ENCODE data around the gene TGFBR3L.
"Not testable (repeated sequence)": the region's sequence is repeated elsewhere in the genome, so short reads cannot be mapped to it uniquely, and the experiment has no call there.

TGFBR3L gene

DNA sequence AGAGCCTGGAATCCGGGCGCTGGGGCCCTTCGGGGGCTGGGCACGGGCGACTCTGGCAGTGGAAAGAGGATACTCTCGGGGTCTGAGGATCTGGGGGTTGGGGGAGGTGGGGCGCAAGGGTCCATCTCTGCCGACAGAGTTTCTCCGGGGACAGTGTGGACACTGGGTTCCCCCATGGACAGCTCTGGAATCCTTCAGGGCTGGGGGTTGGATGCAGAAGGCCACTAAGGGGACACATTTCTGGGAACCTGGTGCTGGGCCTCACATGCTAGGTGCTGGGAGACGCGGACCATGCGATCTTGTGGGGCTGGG is 2.3 kb downstream of the TGFBR3L start:
- Histone ChIP-seq H3K9ac (ENCODE audit: insufficient read length, low read depth) (peak overlapping the region; percentile 85), H3K4me1 (ENCODE audit: insufficient read depth, insufficient read length) (peaks cover 14% of the 10 kb centered on the region), H3K36me3 (ENCODE audit: insufficient read depth, insufficient read length, low read length) (peaks cover 16% of the 10 kb centered on the region), H3K9me3 (ENCODE audit: insufficient read depth, low read length) (peaks cover 4% of the 10 kb centered on the region; the same call in 1 of the 2 replicates), H3K4me3 (ENCODE audit: insufficient read length, low read depth) (peak overlapping the region; percentile 50), H3K27me3 (ENCODE audit: insufficient read depth, insufficient read length) (peaks cover 36% of the 10 kb centered on the region)
- no peak for DNase-seq (ENCODE audit: low read depth, low spot score)
- TF ChIP-seq ZNF274 (IDR thresholded peaks at IDR 0.05; ENCODE audit: low read depth, low read length): no peak

DNA sequence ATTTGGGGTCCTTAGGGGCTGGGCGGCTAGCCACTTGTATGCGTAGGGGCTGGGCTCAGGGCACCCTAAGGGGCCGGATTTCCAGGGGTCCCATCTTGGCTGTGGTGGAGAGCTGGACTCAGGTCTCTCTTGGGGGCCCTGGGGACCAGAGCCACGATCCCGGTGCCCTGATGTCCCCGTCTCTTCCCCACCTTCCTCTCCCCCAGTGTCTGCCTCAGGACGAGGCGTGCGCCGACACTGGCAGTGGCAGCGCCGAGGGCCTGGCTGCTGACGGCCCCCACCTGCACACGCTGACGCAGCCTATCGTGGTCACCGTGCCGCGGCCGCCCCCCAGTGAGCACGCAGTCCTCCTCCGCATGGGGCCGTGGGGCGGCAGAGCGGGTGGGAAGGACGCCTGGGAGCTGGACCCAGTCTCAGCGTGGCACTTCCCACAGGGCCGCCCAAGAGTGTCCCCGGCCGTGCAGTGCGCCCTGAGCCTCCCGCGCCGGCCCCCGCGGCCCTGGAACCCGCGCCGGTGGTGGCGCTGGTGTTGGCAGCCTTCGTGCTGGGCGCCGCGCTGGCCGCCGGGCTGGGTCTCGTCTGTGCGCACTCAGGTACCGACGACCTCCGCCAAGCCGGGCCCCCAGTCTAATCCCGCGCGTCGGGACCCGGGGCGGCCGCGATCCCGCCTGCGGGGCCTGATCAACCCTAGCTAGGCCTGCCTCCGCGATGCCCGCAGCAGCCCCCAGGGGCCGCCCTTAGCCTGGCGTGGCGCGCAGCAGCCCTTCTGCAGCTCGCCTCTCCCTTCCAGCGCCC is 2.8 kb downstream of the TGFBR3L start:
- Histone ChIP-seq H3K9me3 (ENCODE audit: insufficient read depth, low read length) (peaks cover 4% of the 10 kb centered on the region; the same call in 1 of the 2 replicates), H3K27me3 (ENCODE audit: insufficient read depth, insufficient read length) (peaks cover 36% of the 10 kb centered on the region), H3K9ac (ENCODE audit: insufficient read length, low read depth) (peak overlapping the region; percentile 85), H3K4me3 (ENCODE audit: insufficient read length, low read depth) (peak overlapping the region; percentile 50), H3K36me3 (ENCODE audit: insufficient read depth, insufficient read length, low read length) (peaks cover 18% of the 10 kb centered on the region), H3K4me1 (ENCODE audit: insufficient read depth, insufficient read length) (peaks cover 19% of the 10 kb centered on the region)
- no peak for DNase-seq (ENCODE audit: low read depth, low spot score)
- TF ChIP-seq YY1 (IDR thresholded peaks at IDR 0.05; ENCODE audit: insufficient read depth, insufficient read length) (no peak), ZNF274 (IDR thresholded peaks at IDR 0.05; ENCODE audit: low read depth, low read length) (no peak), SUZ12 (IDR thresholded peaks at IDR 0.05; ENCODE audit: extremely low read depth, insufficient read depth, insufficient read length) (no peak)

DNA sequence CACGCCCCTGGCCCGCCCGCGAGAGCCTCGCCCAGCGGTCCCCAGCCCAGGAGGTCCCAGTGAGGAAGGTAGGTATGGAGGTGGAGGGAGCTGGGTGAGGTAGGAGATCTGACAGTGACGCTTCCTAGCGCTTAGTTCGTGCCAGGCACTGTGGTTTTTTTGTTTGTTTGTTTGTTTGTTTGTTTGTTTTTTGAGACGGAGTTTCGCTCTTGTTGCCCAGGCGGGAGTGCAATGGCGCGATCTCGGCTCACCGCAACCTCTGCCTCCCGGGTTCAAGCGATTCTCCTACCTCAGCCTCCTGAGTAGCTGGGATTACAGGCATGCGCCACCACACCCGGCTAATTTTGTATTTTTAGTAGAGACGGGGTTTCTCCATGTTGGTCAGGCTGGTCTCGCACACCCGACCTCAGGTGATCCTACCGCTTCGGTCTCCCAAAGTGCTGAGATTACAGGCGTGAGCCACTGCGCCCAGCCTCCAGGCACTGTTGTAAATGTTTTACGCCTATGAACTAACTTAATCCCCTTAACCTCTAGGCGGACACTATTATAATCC is 3.5 kb downstream of the TGFBR3L start:
- Histone ChIP-seq H3K27me3 (ENCODE audit: insufficient read depth, insufficient read length) (peaks cover 36% of the 10 kb centered on the region), H3K36me3 (ENCODE audit: insufficient read depth, insufficient read length, low read length) (peaks cover 18% of the 10 kb centered on the region), H3K9ac (ENCODE audit: insufficient read length, low read depth) (peak overlapping the region; percentile 85), H3K4me3 (ENCODE audit: insufficient read length, low read depth) (peak overlapping the region; percentile 50), H3K4me1 (ENCODE audit: insufficient read depth, insufficient read length) (peaks cover 20% of the 10 kb centered on the region)
- DNase-seq (ENCODE audit: low read depth, low spot score); H3K9me3 ChIP-seq (ENCODE audit: insufficient read depth, low read length): not testable (repeated sequence)

DNA sequence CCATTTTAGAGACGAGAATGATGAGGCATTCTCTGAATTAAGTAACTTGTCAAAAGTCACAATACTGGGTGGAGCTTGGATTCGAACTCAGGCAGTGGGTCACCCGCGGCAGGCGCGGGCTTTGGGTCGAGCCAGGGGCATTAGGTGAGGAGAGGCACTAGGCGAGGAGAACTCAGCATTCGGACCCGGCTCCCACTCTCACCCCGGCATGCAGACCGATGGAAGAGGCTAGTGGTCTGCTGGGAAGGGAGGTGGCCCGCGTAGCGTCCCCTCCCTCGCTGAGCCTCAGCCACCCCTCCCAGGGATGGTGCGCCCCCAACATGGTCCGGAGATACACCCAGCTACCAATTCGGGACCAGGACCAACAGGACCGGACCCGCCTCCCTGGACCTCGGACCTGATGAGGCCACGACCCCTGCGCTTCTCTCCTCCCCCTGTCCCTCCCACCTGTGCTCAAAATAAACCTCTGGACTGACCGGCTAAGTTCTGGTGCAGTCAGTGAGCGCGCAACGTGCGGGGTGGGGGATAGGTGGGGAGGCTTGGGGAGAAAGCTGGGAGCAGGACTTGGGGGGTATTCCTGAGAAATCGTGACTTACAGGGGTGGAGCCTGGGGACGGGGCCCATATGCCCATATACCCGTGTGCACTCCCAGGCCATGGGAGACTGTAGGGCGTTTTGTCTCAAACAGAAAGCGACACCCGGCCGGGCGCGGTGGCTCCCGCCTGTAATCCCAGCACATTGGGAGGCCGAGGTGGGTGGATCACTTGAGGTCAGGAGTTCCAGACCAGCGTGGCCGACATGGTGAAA is 4.2 kb downstream of the TGFBR3L start:
- Histone ChIP-seq H3K4me3 (ENCODE audit: insufficient read length, low read depth) (no peak overlapping the region), H3K27me3 (ENCODE audit: insufficient read depth, insufficient read length) (peaks cover 36% of the 10 kb centered on the region), H3K9ac (ENCODE audit: insufficient read length, low read depth) (peak overlapping the region; percentile 10), H3K4me1 (ENCODE audit: insufficient read depth, insufficient read length) (peaks cover 22% of the 10 kb centered on the region), H3K36me3 (ENCODE audit: insufficient read depth, insufficient read length, low read length) (peaks cover 25% of the 10 kb centered on the region), H3K9me3 (ENCODE audit: insufficient read depth, low read length) (peaks cover 4% of the 10 kb centered on the region; the same call in 1 of the 2 replicates)
- no peak for DNase-seq (ENCODE audit: low read depth, low spot score)
- TF ChIP-seq SUZ12 (IDR thresholded peaks at IDR 0.05; ENCODE audit: extremely low read depth, insufficient read depth, insufficient read length) (no peak), ZNF274 (IDR thresholded peaks at IDR 0.05; ENCODE audit: low read depth, low read length) (no peak), YY1 (IDR thresholded peaks at IDR 0.05; ENCODE audit: insufficient read depth, insufficient read length) (no peak)

DNA sequence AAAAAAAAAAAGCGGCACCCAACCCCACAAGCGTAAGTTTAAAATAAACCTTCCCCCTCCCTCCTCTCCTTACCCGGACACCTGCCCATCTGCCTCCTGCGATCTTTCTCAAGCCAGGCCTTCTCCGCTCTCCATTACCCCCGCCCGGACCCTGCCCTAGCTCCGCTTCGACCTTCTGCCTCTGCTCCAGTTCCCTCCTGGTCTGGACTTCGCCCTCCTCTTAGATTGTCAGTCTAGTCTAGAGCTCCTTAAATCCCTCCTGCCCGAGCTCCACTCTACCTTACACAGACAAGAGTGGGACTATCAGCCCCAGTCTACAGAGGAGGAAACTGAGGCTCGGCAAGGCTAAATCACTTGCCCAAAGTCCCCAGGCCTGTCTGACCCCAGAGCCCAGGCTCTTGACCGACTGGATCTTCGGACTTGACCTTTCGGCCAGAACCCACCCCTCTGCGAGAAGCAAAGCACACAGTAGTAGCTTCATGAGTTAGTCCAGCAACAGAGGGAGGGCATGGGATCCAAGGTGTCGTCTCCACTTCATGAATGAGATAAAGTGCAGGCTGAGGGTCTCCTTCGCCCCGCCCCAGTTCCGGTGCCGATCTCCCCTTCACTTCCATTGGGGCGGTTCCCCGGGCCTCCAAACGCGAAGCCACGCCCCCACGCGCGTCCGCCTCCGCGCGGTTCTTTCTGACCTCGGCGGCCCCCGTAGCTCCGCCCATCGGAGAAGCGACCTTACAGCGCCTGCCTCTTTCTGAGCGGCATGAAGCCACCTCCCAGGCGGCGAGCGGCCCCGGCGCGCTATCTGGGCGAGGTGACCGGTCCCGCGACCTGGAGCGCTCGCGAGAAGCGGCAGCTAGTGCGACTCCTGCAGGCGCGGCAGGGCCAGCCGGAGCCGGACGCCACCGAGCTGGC is 5.2 kb downstream of the TGFBR3L start, which contains the start of gene SNAPC2:
Gene SNAPC2, plus strand, starts transcription at position 729 of the 909 bp plus-strand sequence. Its CDS starts 29 bp downstream, at position 758.
- peak within 1 kb of the TSS; percentile 89 for H3K9ac ChIP-seq (ENCODE audit: insufficient read length, low read depth)
- H3K4me1 ChIP-seq (ENCODE audit: insufficient read depth, insufficient read length): peaks cover 26% of the 10 kb centered on the region

DNA sequence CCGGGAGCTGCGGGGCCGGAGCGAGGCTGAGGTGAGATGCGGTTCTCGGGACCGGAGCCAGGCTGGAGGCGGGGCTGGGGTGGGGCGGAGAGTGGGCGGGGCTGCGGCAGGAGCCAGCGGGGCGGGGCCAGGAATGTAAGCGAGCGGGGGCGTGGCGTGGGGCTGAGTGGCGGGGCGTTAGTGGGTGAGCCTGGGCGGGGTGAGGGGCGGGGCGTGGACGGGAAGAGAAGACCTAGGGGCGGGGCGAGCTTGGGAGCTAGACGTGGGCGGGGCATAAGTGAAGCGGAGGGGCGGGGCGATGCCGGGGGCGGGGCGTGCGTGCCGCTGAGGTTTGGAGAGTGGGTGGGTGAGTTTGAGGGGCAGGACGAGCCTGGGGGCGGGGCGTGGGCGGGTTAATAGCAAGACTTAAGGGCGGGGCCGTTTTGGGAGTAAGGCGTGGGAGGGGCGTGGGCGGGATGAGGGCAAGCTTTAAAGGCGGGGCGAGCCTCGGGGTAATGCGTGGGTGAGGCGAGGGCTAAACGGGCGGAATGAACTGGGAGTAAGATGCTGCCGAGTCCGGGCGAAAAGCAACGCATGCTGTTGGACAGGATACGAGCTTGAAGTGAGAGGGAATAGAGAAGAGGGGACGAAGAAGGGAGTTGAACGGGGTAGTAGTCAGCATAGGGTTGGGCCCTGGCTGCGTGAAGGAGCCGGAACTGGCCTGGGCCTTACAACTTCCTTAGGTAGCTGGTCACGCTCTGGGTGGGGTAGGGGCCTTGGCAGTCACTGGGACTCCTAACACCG is 6.1 kb downstream of the TGFBR3L start:
- Histone ChIP-seq H3K9ac (ENCODE audit: insufficient read length, low read depth) (peak overlapping the region; percentile 89), H3K4me3 (ENCODE audit: insufficient read length, low read depth) (peak overlapping the region; percentile 86), H3K27me3 (ENCODE audit: insufficient read depth, insufficient read length) (peaks cover 27% of the 10 kb centered on the region), H3K36me3 (ENCODE audit: insufficient read depth, insufficient read length, low read length) (peaks cover 33% of the 10 kb centered on the region), H3K9me3 (ENCODE audit: insufficient read depth, low read length) (peaks cover 4% of the 10 kb centered on the region; the same call in 1 of the 2 replicates), H3K4me1 (ENCODE audit: insufficient read depth, insufficient read length) (peaks cover 23% of the 10 kb centered on the region)
- DNase-seq (ENCODE audit: low read depth, low spot score): peak; percentile 89
- TF ChIP-seq SUZ12 (IDR thresholded peaks at IDR 0.05; ENCODE audit: extremely low read depth, insufficient read depth, insufficient read length): no peak
- TF ChIP-seq YY1 (IDR thresholded peaks at IDR 0.05; ENCODE audit: insufficient read depth, insufficient read length): no peak
- no peak for TF ChIP-seq ZNF274 (IDR thresholded peaks at IDR 0.05; ENCODE audit: low read depth, low read length)

More for the DNA sequence above, 5.2 kb downstream of the TGFBR3L start, which contains the start of gene SNAPC2:
- TF ChIP-seq ZNF274 (IDR thresholded peaks at IDR 0.05; ENCODE audit: low read depth, low read length) (no peak), YY1 (IDR thresholded peaks at IDR 0.05; ENCODE audit: insufficient read depth, insufficient read length) (no peak), SUZ12 (IDR thresholded peaks at IDR 0.05; ENCODE audit: extremely low read depth, insufficient read depth, insufficient read length) (no peak)
- Histone ChIP-seq H3K9me3 (ENCODE audit: insufficient read depth, low read length) (peaks cover 4% of the 10 kb centered on the region; the same call in 1 of the 2 replicates), H3K27me3 (ENCODE audit: insufficient read depth, insufficient read length) (peaks cover 32% of the 10 kb centered on the region), H3K36me3 (ENCODE audit: insufficient read depth, insufficient read length, low read length) (peaks cover 33% of the 10 kb centered on the region), H3K4me3 (ENCODE audit: insufficient read length, low read depth) (peak within 1 kb of the TSS; percentile 86)
- peak; percentile 87 for DNase-seq (ENCODE audit: low read depth, low spot score)
